AG04449 (cell line): ENCODE data around the gene RHOBTB1.

Experiments used
- CTCF ChIA-PET: fragments of 350-600 bp; formaldehyde crosslinking; extraction: SDS; loops from one replicate; lab custom pipeline; 2021; ENCODE audit warnings: antibody characterized with exemption; lab: Yijun Ruan, JAX
- POLR2A ChIA-PET: fragments of 400-600, 350-600 bp; formaldehyde crosslinking; extraction: SDS; loops from one replicate; lab custom pipeline; 2020; ENCODE audit warnings: antibody characterized with exemption, inconsistent platforms; lab: Yijun Ruan, JAX
- DNase-seq: peaks from one replicate; pipeline ENCODE4 v3.0.0-alpha.2; 2010; ENCODE audit warnings: low read depth, low spot score
- H3K4me3 ChIP-seq: 2 replicates; pipeline ENCODE4 v1.5.1; 2011; ENCODE audit warnings: low read depth, mild to moderate bottlenecking, control low read depth, low read length
- CTCF ChIP-seq: IDR thresholded peaks from one replicate; pipeline ENCODE4 v1.5.1; 2011; ENCODE audit warnings: mild to moderate bottlenecking, moderate library complexity, low read length, control low read depth, inconsistent platforms; ENCODE audit not compliant: insufficient read depth; ENCODE audit errors: missing control alignments

The RHOBTB1 gene

GRCh38 chr10:60985951-60986350 is 42.0 kb upstream of the RHOBTB1 start:
- H3K4me3 ChIP-seq, result no peak overlapping the region
- POLR2A ChIA-PET, result no interaction called here
- CTCF ChIA-PET, result no interaction called here
- no peak for DNase-seq
- TF ChIP-seq CTCF, result no peak

- ChIA-PET POLR2A (no interaction called here), CTCF (interaction anchor here (0.8 to 0.9 kb wide), 2 partner anchors 12 to 16 kb away, joined by 3 to 5 read pairs; no protein-coding TSS in a partner anchor)
- no peak for TF ChIP-seq CTCF
- DNase-seq, result no peak
- H3K4me3 ChIP-seq, result no peak overlapping the region
These were observed 37.0 kb upstream of the RHOBTB1 start for GRCh38 chr10:60980997-60981396.

GRCh38 chr10:60979667-60980104 is 35.7 kb upstream of the RHOBTB1 start:
- ChIA-PET POLR2A (no interaction called here), CTCF (no interaction called here)
- no peak overlapping the region for H3K4me3 ChIP-seq
- no peak for TF ChIP-seq CTCF
- no peak for DNase-seq

DNA sequence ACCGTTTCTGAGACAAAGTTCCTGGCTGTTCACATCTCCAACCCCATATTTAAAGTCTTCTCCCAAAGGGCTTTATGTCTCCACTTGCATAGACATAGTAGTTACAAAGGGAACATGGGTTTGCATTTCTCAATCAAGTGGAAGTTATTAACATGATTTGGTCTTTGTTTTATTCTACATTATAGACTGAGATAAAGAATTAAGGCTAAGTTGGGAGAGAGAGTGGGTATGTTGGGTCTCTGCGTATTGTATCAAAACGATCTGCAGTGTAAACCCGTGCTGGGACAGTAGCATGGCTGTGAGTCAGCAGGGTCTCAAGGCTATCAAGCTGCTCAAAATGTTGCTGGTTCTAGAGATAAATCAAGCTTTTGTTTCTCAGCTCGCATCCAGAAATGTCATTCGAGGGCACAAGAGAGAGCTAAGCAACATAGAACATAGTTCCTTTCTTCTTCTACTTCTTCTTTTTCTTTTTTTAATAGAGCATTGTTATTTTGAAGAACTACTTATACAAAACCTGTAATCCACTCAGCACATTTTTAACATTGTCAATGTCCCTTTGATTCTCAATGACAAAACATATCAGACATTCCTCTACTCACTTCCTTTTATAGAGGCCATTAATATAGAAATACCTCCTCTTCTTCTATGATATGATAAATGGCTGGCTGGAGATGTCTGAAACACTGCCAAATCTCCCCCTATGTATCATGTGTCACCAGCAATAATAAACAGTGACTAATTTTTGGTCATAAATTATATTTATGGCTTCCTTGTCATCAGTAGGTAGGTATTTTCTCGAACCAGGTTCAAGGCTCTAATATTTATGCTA is 34.5 kb upstream of the RHOBTB1 start:
- no peak for TF ChIP-seq CTCF
- ChIA-PET CTCF (interaction anchor here (1.5 to 2.7 kb wide), 2 partner anchors 17 to 159 kb away, joined by 3 to 9 read pairs; no protein-coding TSS in a partner anchor), POLR2A (interaction anchor here (0.6 kb wide), 1 partner anchor 1044 kb away, joined by 4 read pairs; no protein-coding TSS in a partner anchor)
- DNase-seq, result no peak
- H3K4me3 ChIP-seq, result no peak overlapping the region

DNA sequence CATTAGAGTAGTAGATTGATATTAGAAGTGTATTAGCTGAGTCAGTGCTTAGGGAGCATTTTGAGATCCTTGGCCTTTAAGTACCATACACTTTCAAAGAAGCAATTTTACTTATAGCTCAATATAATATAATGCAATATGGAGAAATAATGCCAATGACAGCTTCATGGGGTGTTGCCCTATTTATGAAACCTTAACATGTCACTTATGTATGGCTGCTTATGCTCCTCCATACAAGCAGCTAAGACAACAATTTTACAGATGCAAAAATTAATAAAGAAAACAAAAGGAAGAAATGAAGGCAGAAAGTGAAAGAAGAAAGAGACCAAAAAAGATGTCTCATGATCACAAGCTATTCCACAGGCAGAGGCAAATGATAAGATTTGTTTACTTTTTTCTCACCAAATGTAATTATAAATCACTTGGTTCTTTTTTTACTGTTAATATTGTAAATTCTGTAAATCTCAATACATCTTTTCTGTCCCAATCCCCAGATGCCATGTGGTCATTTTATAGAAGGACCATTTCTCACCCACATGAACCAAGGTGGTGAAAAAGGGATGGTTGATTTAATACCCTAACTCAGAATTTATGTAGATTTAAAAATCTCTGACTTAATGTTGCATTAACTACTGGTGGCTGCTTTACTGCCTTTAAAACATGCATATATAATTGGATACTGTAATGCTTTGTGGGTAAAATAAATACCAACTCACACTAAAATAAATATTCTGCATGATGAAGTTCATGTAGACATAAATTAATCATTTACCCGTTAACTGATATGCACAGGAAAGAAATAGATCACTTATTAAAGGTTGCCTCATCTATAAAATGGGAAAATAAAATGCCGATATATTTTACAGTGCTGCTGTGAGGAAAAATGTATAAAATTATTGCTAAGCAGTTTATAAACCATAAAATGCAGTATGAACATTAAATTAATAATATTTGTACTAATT is 33.5 kb upstream of the RHOBTB1 start:
- no peak overlapping the region for H3K4me3 ChIP-seq
- TF ChIP-seq CTCF, result no peak
- no peak for DNase-seq
- ChIA-PET CTCF (interaction anchor here (1.5 to 2.7 kb wide), 2 partner anchors 16 to 158 kb away, joined by 3 to 9 read pairs; no protein-coding TSS in a partner anchor), POLR2A (no interaction called here)
